ENCODE data around the gene PTPRN2.

GRCh38 chr7:157658851-157659412, 928.7 kb downstream of the PTPRN2 start:
- TF ChIP-seq EZH2 (IDR thresholded peaks at IDR 0.05), result no peak
- no peak for TF ChIP-seq CTCF (IDR thresholded peaks at IDR 0.05 in 2 of 3, conservative IDR thresholded peaks at IDR 0.05 in 1 of 3; ENCODE audit: borderline replicate concordance in 1 of 3, insufficient read depth in 1 of 3, low read depth in 2 of 3, low read length in 2 of 3)
- no peak for TF ChIP-seq RAD21 (IDR thresholded peaks at IDR 0.05; ENCODE audit: low read depth)
- no peak for TF ChIP-seq YY1 (IDR thresholded peaks at IDR 0.05; ENCODE audit: extremely low read depth, insufficient replicate concordance, low read depth, low read length)
- no peak for TF ChIP-seq POLR2A (IDR thresholded peaks at IDR 0.05; ENCODE audit: borderline replicate concordance, extremely low read depth, insufficient read depth, insufficient read length)
